ENCODE data around the gene GBGT1.
A peak's percentile ranks its signal among the peaks of the same experiment; 100 is the strongest.

The GBGT1 gene

DNA sequence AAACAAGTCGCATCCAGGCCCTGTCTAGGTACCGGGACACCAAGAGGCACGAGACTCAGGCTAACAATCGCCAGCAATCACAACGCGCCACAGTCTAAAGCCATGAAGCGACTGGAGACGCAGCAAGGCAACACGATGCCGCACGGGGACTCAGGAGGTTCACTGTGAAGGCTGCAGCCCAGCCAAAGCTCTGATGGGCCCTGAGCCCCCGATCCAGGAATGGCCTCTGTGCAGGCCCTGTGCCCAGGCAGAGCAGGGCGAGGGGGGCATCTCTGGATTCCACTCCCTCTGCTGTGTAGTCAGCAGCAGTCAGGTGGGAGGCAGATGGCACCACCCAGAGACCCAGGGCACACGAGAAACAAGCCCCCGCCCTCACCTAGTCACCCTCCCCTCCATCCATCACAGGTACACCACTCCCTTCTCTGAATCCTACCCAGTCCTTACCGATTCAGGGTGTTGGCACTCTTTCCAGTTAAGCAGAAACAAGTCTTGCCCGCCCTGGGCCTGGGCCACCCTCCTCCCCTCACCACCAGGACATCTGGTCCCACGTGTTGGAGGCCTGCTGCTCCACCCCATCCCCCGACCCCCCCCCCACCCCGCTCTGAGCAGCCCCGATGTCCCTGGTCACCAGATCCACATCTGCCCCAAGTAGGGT lies 43.7 kb downstream of the GBGT1 start:
- Histone ChIP-seq H3K9me3 (ENCODE audit: low read length) (no peaks in the 10 kb centered on the region), H3K9ac (ENCODE audit: low read length) (no peak overlapping the region; the same call in 1 of the 2 replicates), H3K4me2 (ENCODE audit: low read length) (peak overlapping the region; percentile 95; the same call in 1 of the 2 replicates), H3K4me3 (ENCODE audit: low read depth, low read length, poor library complexity, severe bottlenecking) (peak overlapping the region; percentile 67), H3K36me3 (ENCODE audit: insufficient read depth, low read length) (no peaks in the 10 kb centered on the region), H3K79me2 (ENCODE audit: insufficient read depth, low read length) (no peaks in the 10 kb centered on the region), H3K27me3 (ENCODE audit: insufficient read depth, low read length) (no peaks in the 10 kb centered on the region), H3K9me2 (ENCODE audit: low read depth, low read length) (no peaks in the 10 kb centered on the region), H2AFZ (ENCODE audit: low read length) (no peak overlapping the region), H4K20me1 (ENCODE audit: insufficient read depth, low read length) (no peaks in the 10 kb centered on the region), H3K27ac (ENCODE audit: low read depth, low read length, poor library complexity, severe bottlenecking) (no peak overlapping the region), H3K4me1 (ENCODE audit: insufficient read depth, low read length, severe bottlenecking) (peaks cover 15% of the 10 kb centered on the region), H3F3A (ENCODE audit: insufficient read depth, low read length) (no peaks in the 10 kb centered on the region)
- no peak for TF ChIP-seq EZH2 (IDR thresholded peaks at IDR 0.05; ENCODE audit: borderline replicate concordance, low read length)
- TF ChIP-seq, protein P1, sequence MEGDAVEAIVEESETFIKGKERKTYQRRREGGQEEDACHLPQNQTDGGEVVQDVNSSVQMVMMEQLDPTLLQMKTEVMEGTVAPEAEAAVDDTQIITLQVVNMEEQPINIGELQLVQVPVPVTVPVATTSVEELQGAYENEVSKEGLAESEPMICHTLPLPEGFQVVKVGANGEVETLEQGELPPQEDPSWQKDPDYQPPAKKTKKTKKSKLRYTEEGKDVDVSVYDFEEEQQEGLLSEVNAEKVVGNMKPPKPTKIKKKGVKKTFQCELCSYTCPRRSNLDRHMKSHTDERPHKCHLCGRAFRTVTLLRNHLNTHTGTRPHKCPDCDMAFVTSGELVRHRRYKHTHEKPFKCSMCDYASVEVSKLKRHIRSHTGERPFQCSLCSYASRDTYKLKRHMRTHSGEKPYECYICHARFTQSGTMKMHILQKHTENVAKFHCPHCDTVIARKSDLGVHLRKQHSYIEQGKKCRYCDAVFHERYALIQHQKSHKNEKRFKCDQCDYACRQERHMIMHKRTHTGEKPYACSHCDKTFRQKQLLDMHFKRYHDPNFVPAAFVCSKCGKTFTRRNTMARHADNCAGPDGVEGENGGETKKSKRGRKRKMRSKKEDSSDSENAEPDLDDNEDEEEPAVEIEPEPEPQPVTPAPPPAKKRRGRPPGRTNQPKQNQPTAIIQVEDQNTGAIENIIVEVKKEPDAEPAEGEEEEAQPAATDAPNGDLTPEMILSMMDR (IDR thresholded peaks at IDR 0.05; ENCODE audit: low read length): no peak

DNA sequence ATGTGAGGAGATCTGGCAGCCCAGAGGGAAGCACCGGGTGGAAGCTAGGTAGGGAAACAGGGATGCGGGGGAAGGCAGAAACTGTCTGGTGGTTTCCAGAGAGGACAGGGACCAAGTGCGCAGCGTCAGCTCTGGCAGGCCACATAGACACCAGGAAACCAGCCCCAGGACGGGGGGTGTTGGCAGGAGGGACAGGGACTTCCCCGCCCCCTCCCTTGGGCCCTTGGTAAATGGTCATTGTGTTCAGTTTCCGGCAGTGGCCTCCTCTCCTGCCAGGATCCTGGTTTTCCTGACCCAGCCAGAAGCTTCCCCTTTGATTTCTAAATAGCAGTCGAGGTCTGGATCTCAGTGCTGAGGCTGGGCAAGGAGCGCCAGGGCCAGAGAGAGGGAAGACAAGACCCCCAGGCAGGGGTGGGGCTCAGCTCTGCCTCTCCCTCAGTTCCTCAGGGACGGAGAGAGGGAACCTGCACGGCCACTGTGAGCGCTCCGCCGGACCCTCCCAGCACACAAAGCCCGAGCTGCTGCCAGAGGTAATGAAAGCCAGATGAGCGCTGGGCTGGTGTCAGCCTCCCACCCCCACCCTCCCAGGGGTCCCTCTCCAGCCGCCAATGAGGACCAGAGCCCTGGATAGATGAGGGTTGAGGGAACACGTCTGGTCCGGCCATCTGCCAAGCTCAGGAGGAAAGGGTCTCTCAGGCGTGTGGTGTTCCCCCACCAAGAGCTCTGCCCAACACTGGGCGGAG lies 44.4 kb downstream of the GBGT1 start:
- H3K79me2 ChIP-seq (ENCODE audit: insufficient read depth, low read length): no peaks in the 10 kb centered on the region
- no peak overlapping the region for H3K27ac ChIP-seq (ENCODE audit: low read depth, low read length, poor library complexity, severe bottlenecking)

DNA sequence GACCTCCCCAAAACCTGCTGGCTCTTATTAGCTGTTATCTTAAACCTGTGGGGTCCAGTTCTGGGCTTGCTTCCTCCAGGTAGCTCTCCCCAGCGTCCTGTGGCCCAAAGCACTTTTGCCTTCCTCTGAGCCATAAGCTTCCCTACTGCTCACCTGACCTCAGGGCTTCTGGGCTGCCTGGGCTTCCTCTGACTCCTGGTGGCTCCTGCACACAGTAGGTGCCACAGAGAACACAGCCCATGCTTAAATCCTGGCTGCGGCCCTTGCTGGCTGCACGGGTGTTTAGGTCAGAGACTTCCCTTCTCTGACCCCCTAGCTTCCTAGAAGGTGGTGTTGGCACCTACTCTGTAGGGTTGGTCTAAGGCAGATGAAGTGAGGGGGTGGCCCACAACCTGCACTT lies 45.1 kb downstream of the GBGT1 start:
- Histone ChIP-seq H3K4me2 (ENCODE audit: low read length) (no peak overlapping the region), H3K27ac (ENCODE audit: low read depth, low read length, poor library complexity, severe bottlenecking) (no peak overlapping the region), H3K9me2 (ENCODE audit: low read depth, low read length) (no peaks in the 10 kb centered on the region), H3K4me1 (ENCODE audit: insufficient read depth, low read length, severe bottlenecking) (peaks cover 15% of the 10 kb centered on the region), H4K20me1 (ENCODE audit: insufficient read depth, low read length) (no peaks in the 10 kb centered on the region), H3K9me3 (ENCODE audit: low read length) (no peaks in the 10 kb centered on the region), H3K27me3 (ENCODE audit: insufficient read depth, low read length) (no peaks in the 10 kb centered on the region), H3K79me2 (ENCODE audit: insufficient read depth, low read length) (no peaks in the 10 kb centered on the region), H2AFZ (ENCODE audit: low read length) (no peak overlapping the region), H3K36me3 (ENCODE audit: insufficient read depth, low read length) (no peaks in the 10 kb centered on the region), H3K9ac (ENCODE audit: low read length) (no peak overlapping the region), H3K4me3 (ENCODE audit: low read depth, low read length, poor library complexity, severe bottlenecking) (no peak overlapping the region), H3F3A (ENCODE audit: insufficient read depth, low read length) (no peaks in the 10 kb centered on the region)
- TF ChIP-seq, protein P1 (IDR thresholded peaks at IDR 0.05; ENCODE audit: low read length): no peak
- no peak for TF ChIP-seq EZH2 (IDR thresholded peaks at IDR 0.05; ENCODE audit: borderline replicate concordance, low read length)

More for the DNA sequence above, 44.4 kb downstream of the GBGT1 start:
- Histone ChIP-seq H3K9ac (ENCODE audit: low read length) (no peak overlapping the region), H3K4me2 (ENCODE audit: low read length) (no peak overlapping the region), H3K4me1 (ENCODE audit: insufficient read depth, low read length, severe bottlenecking) (peaks cover 15% of the 10 kb centered on the region), H4K20me1 (ENCODE audit: insufficient read depth, low read length) (no peaks in the 10 kb centered on the region), H3K36me3 (ENCODE audit: insufficient read depth, low read length) (no peaks in the 10 kb centered on the region), H2AFZ (ENCODE audit: low read length) (no peak overlapping the region), H3K9me3 (ENCODE audit: low read length) (no peaks in the 10 kb centered on the region), H3F3A (ENCODE audit: insufficient read depth, low read length) (no peaks in the 10 kb centered on the region), H3K27me3 (ENCODE audit: insufficient read depth, low read length) (no peaks in the 10 kb centered on the region), H3K4me3 (ENCODE audit: low read depth, low read length, poor library complexity, severe bottlenecking) (no peak overlapping the region), H3K9me2 (ENCODE audit: low read depth, low read length) (no peaks in the 10 kb centered on the region)
- TF ChIP-seq, protein P1 (IDR thresholded peaks at IDR 0.05; ENCODE audit: low read length): no peak
- no peak for TF ChIP-seq EZH2 (IDR thresholded peaks at IDR 0.05; ENCODE audit: borderline replicate concordance, low read length)

Measured in OCI-LY1 (cell line).